Measurements from ENCODE around the gene RNF111. TPM values are rescaled to one million over a fixed set of nuclear protein-coding genes. Genes with fewer than 3 reads are reported as not detected.

Gene RNF111
- total RNA-seq, 1 donor from 2014 or later = 39.8 TPM

DNA sequence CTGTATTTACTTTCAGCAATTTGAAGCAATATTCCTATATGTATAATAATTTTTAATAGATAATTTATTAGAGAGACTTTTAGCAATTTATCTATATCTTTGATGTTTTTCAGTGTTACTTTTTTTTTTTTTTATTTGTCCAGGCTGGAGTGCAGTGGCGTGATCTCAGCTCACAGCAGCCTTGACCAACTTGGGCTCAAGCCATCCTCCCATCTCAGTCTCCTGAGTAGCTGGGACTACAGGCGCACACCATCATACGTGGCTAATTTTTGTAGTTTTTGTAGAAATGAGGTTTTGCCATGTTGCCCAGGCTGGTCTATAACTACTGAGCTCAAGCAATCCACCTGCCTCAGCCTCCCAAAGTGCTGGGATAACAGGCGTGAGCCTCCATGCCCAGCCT is 28.7 kb upstream of the RNF111 start:
- Histone ChIP-seq H3K4me1 (no peaks in the 10 kb centered on the region), H3K36me3 (no peaks in the 10 kb centered on the region), H3K27ac (no peak overlapping the region), H3K4me3 (no peak overlapping the region), H3K9me3 (no peaks in the 10 kb centered on the region), H3K27me3 (ENCODE audit: low read depth) (no peaks in the 10 kb centered on the region)
- intact Hi-C loops (cut with DNase I) = no loop called here
- ATAC-seq = no peak
- TF ChIP-seq, protein P1, sequence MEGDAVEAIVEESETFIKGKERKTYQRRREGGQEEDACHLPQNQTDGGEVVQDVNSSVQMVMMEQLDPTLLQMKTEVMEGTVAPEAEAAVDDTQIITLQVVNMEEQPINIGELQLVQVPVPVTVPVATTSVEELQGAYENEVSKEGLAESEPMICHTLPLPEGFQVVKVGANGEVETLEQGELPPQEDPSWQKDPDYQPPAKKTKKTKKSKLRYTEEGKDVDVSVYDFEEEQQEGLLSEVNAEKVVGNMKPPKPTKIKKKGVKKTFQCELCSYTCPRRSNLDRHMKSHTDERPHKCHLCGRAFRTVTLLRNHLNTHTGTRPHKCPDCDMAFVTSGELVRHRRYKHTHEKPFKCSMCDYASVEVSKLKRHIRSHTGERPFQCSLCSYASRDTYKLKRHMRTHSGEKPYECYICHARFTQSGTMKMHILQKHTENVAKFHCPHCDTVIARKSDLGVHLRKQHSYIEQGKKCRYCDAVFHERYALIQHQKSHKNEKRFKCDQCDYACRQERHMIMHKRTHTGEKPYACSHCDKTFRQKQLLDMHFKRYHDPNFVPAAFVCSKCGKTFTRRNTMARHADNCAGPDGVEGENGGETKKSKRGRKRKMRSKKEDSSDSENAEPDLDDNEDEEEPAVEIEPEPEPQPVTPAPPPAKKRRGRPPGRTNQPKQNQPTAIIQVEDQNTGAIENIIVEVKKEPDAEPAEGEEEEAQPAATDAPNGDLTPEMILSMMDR (IDR thresholded peaks at IDR 0.05) = no peak
- no peak for DNase-seq

DNA sequence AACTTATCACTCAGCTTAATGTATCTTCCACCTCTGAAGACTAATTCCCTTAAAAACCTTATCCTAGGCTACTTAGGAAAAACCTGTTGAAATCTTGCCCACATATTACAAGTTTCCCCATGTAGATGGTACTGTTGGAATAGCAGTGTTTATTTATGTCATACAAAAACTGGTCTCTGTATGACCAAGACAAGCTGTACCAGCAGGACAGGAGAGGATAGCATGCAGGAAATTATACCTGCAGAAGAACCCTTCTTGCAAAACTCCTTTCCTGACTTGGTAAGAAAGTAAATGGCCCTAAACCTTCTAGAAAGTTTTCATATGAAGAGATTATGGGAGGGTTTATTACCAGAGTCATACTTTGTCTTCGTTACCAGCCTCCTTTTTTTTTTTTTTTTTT is 25.3 kb upstream of the RNF111 start:
- Histone ChIP-seq H3K27ac (no peak overlapping the region), H3K27me3 (ENCODE audit: low read depth) (no peaks in the 10 kb centered on the region), H3K36me3 (no peaks in the 10 kb centered on the region), H3K4me3 (no peak overlapping the region), H3K4me1 (no peaks in the 10 kb centered on the region), H3K9me3 (no peaks in the 10 kb centered on the region)
- TF ChIP-seq, protein P1 (IDR thresholded peaks at IDR 0.05) = no peak
- intact Hi-C loops (cut with DNase I) = no loop called here
- DNase-seq = no peak
- no peak for ATAC-seq

DNA sequence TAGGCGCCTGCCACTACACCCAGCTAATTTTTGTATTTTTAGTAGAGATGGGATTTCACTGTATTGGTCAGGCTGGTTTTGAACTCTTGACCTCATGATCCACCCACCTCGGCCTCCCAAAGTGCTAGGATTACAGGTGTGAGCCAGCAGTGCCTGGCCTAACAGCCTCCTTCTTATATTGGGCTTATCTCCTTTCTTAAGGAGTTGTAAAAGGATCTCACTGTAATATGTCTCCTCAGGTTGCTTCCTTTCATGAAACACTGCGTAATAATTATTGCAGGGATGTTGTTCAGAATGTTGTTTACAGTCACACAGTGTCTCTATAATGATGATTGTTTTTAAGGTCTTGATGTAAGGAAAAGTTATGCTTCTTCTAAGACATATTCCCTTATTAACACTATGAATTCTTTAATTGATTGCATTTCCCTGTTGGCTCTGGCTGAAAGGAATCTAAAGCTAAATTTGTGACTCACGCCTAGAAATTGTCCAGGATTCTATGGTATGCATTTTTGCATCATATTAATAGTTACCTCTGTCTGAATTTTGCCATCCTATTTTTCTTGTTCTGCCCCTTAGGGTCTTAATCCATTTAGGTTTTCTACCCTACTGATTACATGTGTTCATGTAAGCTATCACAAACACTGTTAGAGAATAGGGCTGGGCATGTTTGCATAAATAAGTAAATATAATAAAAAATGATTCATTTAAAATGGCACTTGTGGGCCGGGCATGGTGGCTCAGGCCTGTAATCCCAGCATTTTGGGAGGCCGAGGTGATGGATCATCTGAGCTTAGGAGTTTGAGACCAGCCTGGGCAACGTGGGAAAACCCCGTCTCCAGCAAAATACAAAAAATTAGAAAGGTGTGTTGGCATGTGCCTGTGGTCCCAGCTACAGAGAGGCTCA is 24.5 kb upstream of the RNF111 start:
- no peaks in the 10 kb centered on the region for H3K36me3 ChIP-seq
- no peaks in the 10 kb centered on the region for H3K4me1 ChIP-seq
- no peak for DNase-seq
- no peak overlapping the region for H3K27ac ChIP-seq
- TF ChIP-seq, protein P1 (IDR thresholded peaks at IDR 0.05) = no peak
- H3K27me3 ChIP-seq (ENCODE audit: low read depth) = no peaks in the 10 kb centered on the region
- no peak for ATAC-seq
- H3K4me3 ChIP-seq = no peak overlapping the region
- intact Hi-C loops (cut with DNase I) = no loop called here
- no peaks in the 10 kb centered on the region for H3K9me3 ChIP-seq

DNA sequence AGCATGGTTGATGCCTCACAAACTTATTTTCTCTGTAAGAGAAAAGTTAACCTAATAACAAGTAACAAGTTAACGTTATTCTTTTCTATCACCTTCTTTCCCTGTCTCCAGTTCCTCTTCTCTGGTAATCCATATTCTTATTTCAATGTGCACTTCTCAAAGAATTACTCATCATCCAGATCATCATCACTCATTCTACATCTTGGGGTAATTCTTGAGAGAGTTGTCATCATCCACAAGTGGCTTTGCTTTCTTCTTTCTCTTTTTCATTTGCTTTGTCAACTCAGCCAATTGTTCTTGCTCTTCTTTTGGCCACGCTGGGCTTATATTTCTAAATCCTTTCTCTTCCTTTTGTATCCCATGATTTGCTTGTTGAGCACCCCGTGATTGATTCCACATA is 20.8 kb upstream of the RNF111 start:
- no peaks in the 10 kb centered on the region for H3K36me3 ChIP-seq
- no peak for DNase-seq
- no peaks in the 10 kb centered on the region for H3K4me1 ChIP-seq
- no peak for ATAC-seq
- H3K4me3 ChIP-seq = no peak overlapping the region
- no peak overlapping the region for H3K27ac ChIP-seq
- intact Hi-C loops (cut with DNase I) = no loop called here
- no peaks in the 10 kb centered on the region for H3K9me3 ChIP-seq
- TF ChIP-seq, protein P1 (IDR thresholded peaks at IDR 0.05) = no peak
- H3K27me3 ChIP-seq (ENCODE audit: low read depth) = no peaks in the 10 kb centered on the region

DNA sequence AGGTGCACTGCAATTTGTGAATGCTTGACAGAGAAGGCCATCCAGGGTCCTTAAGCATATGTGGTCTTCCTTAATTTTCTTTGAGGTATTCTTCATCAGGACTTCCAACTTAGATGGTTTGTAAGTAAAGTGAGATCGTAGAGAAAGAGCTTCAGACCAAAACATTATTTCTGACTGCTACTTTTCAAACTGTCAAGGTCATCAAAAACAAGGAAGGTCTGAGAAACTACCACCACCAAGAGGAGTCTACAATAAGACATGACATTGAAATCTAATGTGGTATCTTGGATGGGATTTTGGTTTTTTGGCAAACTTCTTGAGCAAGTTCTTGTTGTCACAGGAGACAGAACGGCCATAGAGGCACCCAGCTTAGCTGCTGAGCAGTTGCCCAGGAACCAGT is 20.0 kb upstream of the RNF111 start:
- DNase-seq (no peak), ATAC-seq (no peak)
- Histone ChIP-seq H3K9me3 (no peaks in the 10 kb centered on the region), H3K27ac (no peak overlapping the region), H3K4me1 (no peaks in the 10 kb centered on the region), H3K4me3 (no peak overlapping the region), H3K36me3 (no peaks in the 10 kb centered on the region), H3K27me3 (ENCODE audit: low read depth) (no peaks in the 10 kb centered on the region)
- TF ChIP-seq, protein P1 (IDR thresholded peaks at IDR 0.05) = no peak
- intact Hi-C loops (cut with DNase I) = no loop called here
